Tibial artery (tissue), 4 donors: ENCODE data around the gene MPDZ.
A peak's percentile ranks its signal among the peaks of the same experiment; 100 is the strongest.

Experiments
- DNase-seq, 2 donors: peaks; one replicate each; pipeline ENCODE4 v3.0.0-alpha.2; 2019
- H3K27ac ChIP-seq, 2 donors: fragments of 200-600 bp; sonication (generic) in 1 of 2; 1 replicate in 1 of 2; 2 replicates in 1 of 2; pipeline ENCODE4 v1.5.1; 2018 to 2019; ENCODE audit warnings: mild to moderate bottlenecking in 1 of 2
- H3K27me3 ChIP-seq, 2 donors: fragments of 200-600 bp; sonication (generic) in 1 of 2; one replicate each; pipeline versions ENCODE4 v1.5.1 to v1.6.0; 2016 to 2019
- H3K36me3 ChIP-seq, 3 donors: fragments of 200-600 bp; sonication (generic) in 2 of 3; one replicate each; pipeline ENCODE4 v1.5.1; 2016 to 2019; ENCODE audit warnings: mild to moderate bottlenecking in 2 of 3
- H3K4me1 ChIP-seq, 4 donors: fragments of 200-600 bp; sonication (generic) in 2 of 4; 1 replicate in 3 of 4; 2 replicates in 1 of 4; pipeline ENCODE4 v1.5.1; 2016 to 2019
- H3K4me3 ChIP-seq, 2 donors: fragments of 200-600 bp; sonication (generic) in 1 of 2; 1 replicate in 1 of 2; 2 replicates in 1 of 2; pipeline ENCODE4 v1.5.1; 2018 to 2019; ENCODE audit warnings: mild to moderate bottlenecking in 2 of 2
- H3K9me3 ChIP-seq, 3 donors: fragments of 200-600 bp; sonication (generic) in 1 of 3; one replicate each; pipeline ENCODE4 v1.5.1; 2016 to 2019
- intact Hi-C: fragments of 100-400 bp; cut with DNase I; formaldehyde crosslinking; loops from one replicate; pipeline ENCODE4 v1.15.0; 2023; ENCODE audit warnings: low total_unique reads
- TF ChIP-seq, protein P1 (sequence below), 2 experiments: fragments of 200-600 bp in 1 of 2; fragments of 450-650 bp in 1 of 2; IDR thresholded peaks; one replicate each; pipeline ENCODE4 v1.5.1; 2017 to 2019; ENCODE audit warnings: antibody characterized with exemption in 2 of 2, mild to moderate bottlenecking in 1 of 2, moderate library complexity in 1 of 2

MPDZ gene

DNA sequence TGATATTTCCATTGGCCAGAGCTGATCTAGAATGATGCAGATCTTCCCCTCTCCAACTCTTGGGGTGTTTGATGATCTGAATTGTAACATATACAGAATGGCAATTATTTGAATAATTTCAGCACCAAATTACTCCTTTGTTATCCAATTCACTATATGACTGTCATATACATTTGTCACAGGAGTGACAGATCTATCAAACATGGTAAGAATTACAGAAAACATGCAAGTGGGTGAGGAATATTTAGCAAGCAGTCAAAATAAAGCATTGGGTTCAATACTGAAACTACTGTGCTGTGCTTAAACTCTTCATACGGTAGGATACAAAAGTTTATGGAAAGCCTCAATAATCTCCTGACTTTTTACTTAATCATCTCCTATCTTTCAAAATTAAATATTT is 8.8 kb downstream of the MPDZ start:
- Histone ChIP-seq H3K9me3 (no peaks in the 10 kb centered on the region), H3K27me3 (no peaks in the 10 kb centered on the region), H3K4me3 (no peak overlapping the region), H3K36me3 (no peaks in the 10 kb centered on the region), H3K27ac (peak overlapping the region; percentile 5 to 26), H3K4me1 (peaks cover 0 to 81% (median 29%) of the 10 kb centered on the region in 4 donors)
- DNase-seq: no peak
- intact Hi-C loops: no loop called here
- TF ChIP-seq, protein P1, sequence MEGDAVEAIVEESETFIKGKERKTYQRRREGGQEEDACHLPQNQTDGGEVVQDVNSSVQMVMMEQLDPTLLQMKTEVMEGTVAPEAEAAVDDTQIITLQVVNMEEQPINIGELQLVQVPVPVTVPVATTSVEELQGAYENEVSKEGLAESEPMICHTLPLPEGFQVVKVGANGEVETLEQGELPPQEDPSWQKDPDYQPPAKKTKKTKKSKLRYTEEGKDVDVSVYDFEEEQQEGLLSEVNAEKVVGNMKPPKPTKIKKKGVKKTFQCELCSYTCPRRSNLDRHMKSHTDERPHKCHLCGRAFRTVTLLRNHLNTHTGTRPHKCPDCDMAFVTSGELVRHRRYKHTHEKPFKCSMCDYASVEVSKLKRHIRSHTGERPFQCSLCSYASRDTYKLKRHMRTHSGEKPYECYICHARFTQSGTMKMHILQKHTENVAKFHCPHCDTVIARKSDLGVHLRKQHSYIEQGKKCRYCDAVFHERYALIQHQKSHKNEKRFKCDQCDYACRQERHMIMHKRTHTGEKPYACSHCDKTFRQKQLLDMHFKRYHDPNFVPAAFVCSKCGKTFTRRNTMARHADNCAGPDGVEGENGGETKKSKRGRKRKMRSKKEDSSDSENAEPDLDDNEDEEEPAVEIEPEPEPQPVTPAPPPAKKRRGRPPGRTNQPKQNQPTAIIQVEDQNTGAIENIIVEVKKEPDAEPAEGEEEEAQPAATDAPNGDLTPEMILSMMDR (IDR thresholded peaks at IDR 0.05): no peak

DNA sequence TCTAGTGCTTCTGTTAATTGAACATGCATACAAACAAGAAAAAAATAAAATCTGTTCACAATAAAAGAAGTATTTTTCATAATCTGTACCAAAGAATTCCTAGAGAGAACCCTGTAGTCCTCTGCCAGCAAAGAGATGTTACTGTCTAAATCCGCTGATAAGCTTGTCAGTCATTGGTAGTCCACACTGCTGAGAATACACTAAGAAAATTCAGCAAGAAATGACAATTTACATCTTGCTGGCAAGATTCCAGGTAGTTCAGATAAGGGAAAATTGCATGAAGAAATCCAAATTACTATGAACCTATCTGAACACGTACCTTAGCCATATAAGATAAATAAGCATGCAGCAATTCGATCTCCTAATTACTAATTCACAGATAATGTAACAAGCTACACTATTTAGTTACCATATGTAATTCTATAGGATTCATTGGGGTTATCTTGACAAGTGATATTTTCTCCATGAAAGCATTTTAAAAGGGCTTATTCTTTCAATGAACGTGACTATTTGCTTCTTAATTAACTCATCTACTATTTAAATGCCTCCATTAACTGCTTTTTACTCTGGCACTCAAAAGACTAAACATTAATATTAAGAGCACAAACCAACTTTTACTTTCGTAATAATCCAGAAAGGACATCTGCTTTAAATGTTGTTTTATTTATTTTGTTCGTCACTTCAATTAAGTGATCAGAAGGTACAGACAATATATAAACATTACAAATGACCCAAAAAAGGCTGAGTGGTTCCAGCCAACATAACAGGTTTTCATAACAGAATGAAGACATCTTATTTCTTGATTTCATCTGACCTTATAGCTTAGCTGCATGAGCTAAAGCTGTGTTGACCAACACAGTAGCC is 9.7 kb downstream of the MPDZ start:
- Histone ChIP-seq H3K27me3 (no peaks in the 10 kb centered on the region), H3K4me3 (no peak overlapping the region), H3K9me3 (no peaks in the 10 kb centered on the region), H3K4me1 (peaks cover 0 to 81% (median 27%) of the 10 kb centered on the region in 4 donors), H3K27ac (no peak overlapping the region), H3K36me3 (no peaks in the 10 kb centered on the region)
- no peak for DNase-seq
- intact Hi-C loops: no loop called here
- TF ChIP-seq, protein P1 (IDR thresholded peaks at IDR 0.05): no peak

DNA sequence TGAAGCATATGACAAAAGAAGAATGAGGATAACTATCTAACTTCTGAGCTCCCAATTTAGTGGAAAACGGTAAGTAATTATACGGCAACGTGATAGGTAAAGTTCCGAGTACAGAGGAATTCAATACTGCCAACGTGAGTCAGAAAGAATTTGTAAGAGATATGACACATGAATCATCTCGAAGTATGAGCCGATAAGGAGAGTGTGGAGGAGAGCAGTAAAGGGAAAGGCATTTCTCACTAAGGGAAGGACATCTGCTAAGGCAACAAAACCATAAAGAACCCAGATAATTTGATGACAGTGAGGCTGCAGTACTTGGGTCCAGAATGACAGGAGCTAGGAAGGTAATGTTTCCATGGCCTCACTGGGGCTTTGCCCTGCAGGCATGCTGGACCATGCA is 11.0 kb downstream of the MPDZ start:
- intact Hi-C loops: no loop called here
- peak overlapping the region in 1 of 2 donors; percentile 8 for H3K27ac ChIP-seq
- H3K4me1 ChIP-seq: peaks cover 0 to 80% (median 29%) of the 10 kb centered on the region in 4 donors
- no peak for DNase-seq
- no peaks in the 10 kb centered on the region for H3K9me3 ChIP-seq
- TF ChIP-seq, protein P1 (IDR thresholded peaks at IDR 0.05): no peak
- no peak overlapping the region for H3K4me3 ChIP-seq
- H3K36me3 ChIP-seq: no peaks in the 10 kb centered on the region
- no peaks in the 10 kb centered on the region for H3K27me3 ChIP-seq

DNA sequence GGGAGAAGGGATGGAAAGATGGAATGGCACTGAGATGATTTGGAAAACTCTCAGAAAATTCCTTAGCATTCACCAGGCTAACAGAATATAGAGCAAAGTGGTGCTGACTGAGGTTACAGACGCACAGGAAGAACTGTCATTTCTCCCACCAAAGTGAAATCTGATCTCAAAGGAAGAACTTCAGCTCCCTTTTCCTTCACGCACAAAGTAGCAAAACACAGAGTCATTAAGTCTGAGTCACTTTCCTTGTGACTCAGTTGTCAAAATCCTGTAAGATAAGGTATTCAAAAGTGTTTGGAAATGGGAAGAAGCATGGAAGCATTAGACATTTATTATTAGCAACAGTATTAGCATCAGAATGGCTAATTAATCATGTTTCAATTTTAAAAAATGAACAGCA is 11.7 kb downstream of the MPDZ start:
- Histone ChIP-seq H3K9me3 (no peaks in the 10 kb centered on the region), H3K27ac (peak overlapping the region; percentile 10 to 20), H3K4me1 (peaks cover 0 to 85% (median 29%) of the 10 kb centered on the region in 4 donors), H3K27me3 (no peaks in the 10 kb centered on the region), H3K4me3 (no peak overlapping the region), H3K36me3 (no peaks in the 10 kb centered on the region)
- intact Hi-C loops: no loop called here
- TF ChIP-seq, protein P1 (IDR thresholded peaks at IDR 0.05): no peak
- no peak for DNase-seq

DNA sequence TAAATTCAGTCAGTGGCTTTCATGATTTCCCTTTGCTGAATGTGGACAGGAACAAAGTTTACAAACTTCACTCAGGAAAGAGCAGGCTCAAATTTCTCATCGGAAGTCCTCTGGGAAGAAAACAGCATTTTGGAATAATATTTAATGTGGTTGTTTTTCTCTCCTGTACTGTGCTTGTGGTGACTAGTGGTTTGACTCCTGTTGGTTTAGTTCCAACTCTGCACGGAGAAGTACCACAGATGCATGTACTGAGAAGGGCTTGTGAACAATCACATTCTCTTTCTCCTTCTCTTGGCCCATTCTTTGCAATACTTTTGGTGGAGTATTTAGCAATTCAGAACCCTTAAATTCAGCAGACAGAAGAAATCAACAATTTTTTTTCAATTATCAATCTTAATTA is 13.3 kb downstream of the MPDZ start:
- Histone ChIP-seq H3K9me3 (no peaks in the 10 kb centered on the region), H3K4me1 (peaks cover 0 to 83% (median 29%) of the 10 kb centered on the region in 4 donors), H3K4me3 (no peak overlapping the region), H3K27ac (peak overlapping the region; percentile 9 to 27), H3K36me3 (no peaks in the 10 kb centered on the region), H3K27me3 (no peaks in the 10 kb centered on the region)
- TF ChIP-seq, protein P1 (IDR thresholded peaks at IDR 0.05): no peak
- no peak for DNase-seq
- intact Hi-C loops: no loop called here
